H1 (cell line): ENCODE results near the gene FAM83G. TPM values are rescaled to one million over a fixed set of nuclear protein-coding genes. Genes with fewer than 3 reads are reported as not detected.

Experiments used
- CTCF ChIA-PET: fragments of 300-600 bp; sonication (Branson Sonifier 250); formaldehyde crosslinking; loops from one replicate; lab custom pipeline; 2021; ENCODE audit not compliant: partially characterized antibody; lab: Charles Lee
- POLR2A ChIA-PET: fragments of 300-600 bp; sonication (Branson Sonifier 250); formaldehyde crosslinking; loops from one replicate; lab custom pipeline; 2021; ENCODE audit warnings: inconsistent platforms; ENCODE audit not compliant: partially characterized antibody; lab: Charles Lee
- DNase-seq, 2 experiments: peaks; one replicate each; pipeline versions ENCODE4 v3.0.0 to v3.0.0-alpha.2; 2010 to 2022; ENCODE audit warnings: low spot score in 2 of 2, low read depth in 1 of 2, mixed read lengths in 1 of 2
- FAIRE-seq: peaks from 2 replicates; lab custom pipeline; 2011; peaks lifted over from hg19 to GRCh38; lab: Jason Lieb, UNC
- H2AFZ ChIP-seq: 2 replicates; pipeline ENCODE4 v1.8.1; 2012; ENCODE audit warnings: low read length, inconsistent platforms
- H2AK5ac ChIP-seq: 2 replicates; pipeline ENCODE4 v1.6.1; 2013; ENCODE audit warnings: low read depth, low read length
- H2BK120ac ChIP-seq: replicated peaks from 2 replicates; pipeline ENCODE3; 2013; ENCODE audit warnings: low read depth, low read length, inconsistent platforms
- H2BK12ac ChIP-seq: 2 replicates; pipeline ENCODE4 v1.6.1; 2013; ENCODE audit warnings: low read depth, low read length
- H2BK15ac ChIP-seq: 2 replicates; pipeline ENCODE4 v1.6.1; 2013; ENCODE audit warnings: low read length
- H2BK20ac ChIP-seq: 2 replicates; pipeline ENCODE4 v1.6.1; 2013; ENCODE audit warnings: low read length
- H2BK5ac ChIP-seq: 2 replicates; pipeline ENCODE4 v1.6.1; 2013; ENCODE audit warnings: low read depth, low read length
- H3K14ac ChIP-seq: 2 replicates; pipeline ENCODE4 v1.6.1; 2013; ENCODE audit warnings: inconsistent platforms; ENCODE audit not compliant: insufficient read length
- H3K18ac ChIP-seq: 2 replicates; pipeline ENCODE4 v1.6.1; 2013; ENCODE audit warnings: low read length; ENCODE audit errors: extremely low read depth
- H3K23ac ChIP-seq: 2 replicates; pipeline ENCODE4 v1.6.1; 2013; ENCODE audit warnings: inconsistent platforms; ENCODE audit not compliant: insufficient read length
- H3K23me2 ChIP-seq: 2 replicates; pipeline ENCODE4 v1.6.1; 2013; ENCODE audit warnings: low read depth, low read length
- H3K27ac ChIP-seq: 2 replicates; pipeline ENCODE4 v1.6.1; 2011; ENCODE audit warnings: low read depth, low read length, inconsistent platforms
- H3K27me3 ChIP-seq, 4 experiments: replicated peaks in 1 of 4; 1 replicate in 1 of 4; 2 replicates in 3 of 4; pipeline versions ENCODE4 v1.6.1 to v1.8.1; 2011 to 2013; ENCODE audit warnings: low read length in 3 of 4, mild to moderate bottlenecking in 3 of 4, inconsistent platforms in 2 of 4, mixed read lengths in 2 of 4, moderate library complexity in 1 of 4; ENCODE audit not compliant: control insufficient read depth in 3 of 4, insufficient read depth in 3 of 4; ENCODE audit errors: extremely low read depth in 1 of 4
- H3K36me3 ChIP-seq, 4 experiments: 2 replicates each; pipeline versions ENCODE4 v1.6.1 to v1.8.1; 2011 to 2013; ENCODE audit warnings: mild to moderate bottlenecking in 4 of 4, low read length in 3 of 4, moderate library complexity in 2 of 4, control low read depth in 1 of 4, inconsistent platforms in 1 of 4; ENCODE audit not compliant: insufficient read depth in 4 of 4, control insufficient read depth in 2 of 4
- H3K4ac ChIP-seq: replicated peaks from 2 replicates; pipeline ENCODE3; 2013; ENCODE audit warnings: low read length, low read depth, mixed read lengths, inconsistent platforms; ENCODE audit not compliant: insufficient read length
- H3K4me1 ChIP-seq, 4 experiments: replicated peaks in 1 of 4; 1 replicate in 1 of 4; 2 replicates in 3 of 4; pipeline versions ENCODE4 v1.6.1 to v1.8.1; 2011 to 2013; ENCODE audit warnings: low read length in 3 of 4, inconsistent platforms in 2 of 4, mixed read lengths in 1 of 4; ENCODE audit not compliant: insufficient read depth in 4 of 4, control insufficient read depth in 3 of 4
- H3K4me2 ChIP-seq, 2 experiments: 2 replicates each; pipeline versions ENCODE4 v1.6.1 to v1.8.1; 2011 to 2013; ENCODE audit warnings: low read depth in 2 of 2, low read length in 2 of 2, control low read depth in 1 of 2, inconsistent platforms in 1 of 2, mild to moderate bottlenecking in 1 of 2; ENCODE audit not compliant: insufficient read depth in 1 of 2
- H3K4me3 ChIP-seq, 4 experiments: fragments of 200-600, 300-600 bp in 1 of 4; sonication (generic), shearing (Covaris generic), sonication (Bioruptor Twin) in 1 of 4; 2 replicates each; pipeline versions ENCODE4 v1.5.1 to v1.8.1; 2011 to 2016; ENCODE audit warnings: low read length in 4 of 4, low read depth in 3 of 4, control low read depth in 2 of 4, inconsistent platforms in 2 of 4, mild to moderate bottlenecking in 2 of 4, mixed read lengths in 1 of 4, moderate library complexity in 1 of 4; ENCODE audit not compliant: insufficient read depth in 2 of 4; ENCODE audit errors: extremely low read depth in 1 of 4
- H3K56ac ChIP-seq: replicated peaks from 2 replicates; pipeline ENCODE3; 2013; ENCODE audit warnings: low read depth, mild to moderate bottlenecking, mixed read lengths, low read length, inconsistent platforms; ENCODE audit not compliant: insufficient read length
- H3K79me1 ChIP-seq: 2 replicates; pipeline ENCODE4 v1.6.1; 2013; ENCODE audit warnings: low read depth, low read length, control low read depth
- H3K79me2 ChIP-seq, 2 experiments: 2 replicates each; pipeline versions ENCODE4 v1.6.1 to v1.8.1; 2012 to 2013; ENCODE audit warnings: low read length in 2 of 2, mild to moderate bottlenecking in 2 of 2, inconsistent platforms in 1 of 2; ENCODE audit not compliant: insufficient read depth in 2 of 2, control insufficient read depth in 1 of 2
- H3K9ac ChIP-seq, 4 experiments: replicated peaks in 1 of 4; 1 replicate in 1 of 4; 2 replicates in 3 of 4; pipeline versions ENCODE4 v1.6.1 to v1.8.1; 2011 to 2013; ENCODE audit warnings: low read depth in 3 of 4, low read length in 3 of 4, control low read depth in 2 of 4, mild to moderate bottlenecking in 2 of 4, moderate library complexity in 2 of 4, inconsistent platforms in 1 of 4; ENCODE audit errors: extremely low read depth in 1 of 4
- H3K9me3 ChIP-seq, 2 experiments: 2 replicates each; pipeline versions ENCODE4 v1.6.1 to v1.8.1; 2012 to 2013; ENCODE audit warnings: mild to moderate bottlenecking in 2 of 2, moderate library complexity in 2 of 2, control low read depth in 1 of 2, inconsistent platforms in 1 of 2, low read depth in 1 of 2, low read length in 1 of 2, mixed read lengths in 1 of 2; ENCODE audit not compliant: insufficient read depth in 2 of 2
- H4K20me1 ChIP-seq, 2 experiments: replicated peaks in 1 of 2; 2 replicates each; pipeline versions ENCODE3 to v1.8.1; 2011 to 2013; ENCODE audit warnings: inconsistent platforms in 2 of 2, low read length in 2 of 2, mild to moderate bottlenecking in 1 of 2; ENCODE audit not compliant: insufficient read depth in 2 of 2, control insufficient read depth in 1 of 2
- H4K5ac ChIP-seq: 2 replicates; pipeline ENCODE4 v1.6.1; 2013; ENCODE audit warnings: low read length, low read depth, mixed read lengths, inconsistent platforms; ENCODE audit not compliant: insufficient read length
- H4K8ac ChIP-seq: 2 replicates; pipeline ENCODE4 v1.8.0; 2013; ENCODE audit warnings: mild to moderate bottlenecking, moderate library complexity, low read length, inconsistent platforms; ENCODE audit not compliant: insufficient read depth; ENCODE audit errors: extremely low read depth
- H4K91ac ChIP-seq: replicated peaks from 2 replicates; pipeline ENCODE3; 2013; ENCODE audit warnings: low read length, mixed read lengths, inconsistent platforms; ENCODE audit not compliant: insufficient read length
- BACH1 ChIP-seq: IDR thresholded peaks from 2 replicates; pipeline ENCODE4 v1.6.1; 2012; ENCODE audit warnings: low read length, improper control_type of control experiment
- EGR1 ChIP-seq: IDR thresholded peaks from 2 replicates; pipeline ENCODE4 v1.6.1; 2011; ENCODE audit warnings: low read depth, low read length, borderline replicate concordance
- GTF2F1 ChIP-seq: IDR thresholded peaks from 2 replicates; pipeline ENCODE4 v1.6.1; 2012; ENCODE audit warnings: low read depth, low read length, improper control_type of control experiment, borderline replicate concordance
- HDAC2 ChIP-seq, 2 experiments: fragments of 300-600 bp in 1 of 2; sonication (generic) in 1 of 2; IDR thresholded peaks; 2 replicates each; pipeline ENCODE4 v1.6.1; 2011 to 2012; ENCODE audit warnings: low read depth in 2 of 2, low read length in 2 of 2, mild to moderate bottlenecking in 2 of 2, moderate library complexity in 2 of 2, borderline replicate concordance in 1 of 2, inconsistent platforms in 1 of 2
- SAP30 ChIP-seq: fragments of 300-600 bp; sonication (generic); IDR thresholded peaks from 2 replicates; pipeline ENCODE4 v1.7.1; 2012; ENCODE audit warnings: low read length, moderate library complexity, mild to moderate bottlenecking, inconsistent platforms; ENCODE audit not compliant: insufficient read depth, insufficient replicate concordance
- SIX5 ChIP-seq: IDR thresholded peaks from 2 replicates; pipeline ENCODE4 v1.6.1; 2011; ENCODE audit warnings: mild to moderate bottlenecking, low read depth, low read length
- TBP ChIP-seq: IDR thresholded peaks from 2 replicates; pipeline ENCODE4 v1.6.1; 2011; ENCODE audit warnings: low read depth, low read length, improper control_type of control experiment
- TCF12 ChIP-seq: IDR thresholded peaks from 2 replicates; pipeline ENCODE4 v1.6.1; 2011; ENCODE audit warnings: low read depth, mild to moderate bottlenecking, low read length
- TEAD4 ChIP-seq: IDR thresholded peaks from 2 replicates; pipeline ENCODE4 v1.6.1; 2012; ENCODE audit warnings: low read depth, low read length, inconsistent platforms, mixed read lengths
- YY1 ChIP-seq: IDR thresholded peaks from 2 replicates; pipeline ENCODE4 v1.6.1; 2011; ENCODE audit warnings: low read depth, mild to moderate bottlenecking, low read length
- WGBS, 2 experiments: shearing (Covaris generic) in 1 of 2; methylation state at CpG; one replicate each; pipeline versions ENCODE4 v1.1.6 to v1.1.7; 2013 to 2015; ENCODE audit warnings: low lambda C conversion rate in 2 of 2, mixed read lengths in 2 of 2, inconsistent platforms in 1 of 2, low coverage in 1 of 2, missing lambda C conversion rate in 1 of 2; ENCODE audit not compliant: insufficient replicate concordance in 2 of 2, insufficient coverage in 1 of 2, insufficient read length in 1 of 2; ENCODE audit errors: extremely low coverage in 1 of 2, missing lambda C conversion rate in 1 of 2; 5-methylcytosine and 5-hydroxymethylcytosine counted together
- polyA plus RNA-seq, 7 experiments: library from polyadenylated mRNA; depleted of rRNA in 3 of 7; stranded (reverse) in 5 of 7; unstranded in 2 of 7; fragments of >200 nt in 5 of 7; fragments of 200-250 nt in 2 of 7; gene quantifications; 1 replicate in 5 of 7; 2 replicates in 1 of 7; 4 replicates in 1 of 7; pipeline versions ENCODE4 v1.2.1 to v1.2.3, GENCODE V29; 2011 to 2013; ENCODE audit warnings: missing spikeins in 2 of 7, mixed read lengths in 2 of 7
- total RNA-seq: library from RNA; stranded (reverse); fragmentation: NEBNext Ultra II Directional; extraction: Animal tissue kit (Norgen Biotek cat#: 25700); gene quantifications from 2 replicates; pipeline ENCODE4 v1.2.1, GENCODE V29; 2021
- TF ChIP-seq, protein P1 (sequence below): IDR thresholded peaks from 2 replicates; pipeline ENCODE4 v1.6.1; 2012; ENCODE audit warnings: low read length, inconsistent platforms
- TF ChIP-seq, protein P2 (sequence below): IDR thresholded peaks from 2 replicates; pipeline ENCODE4 v1.6.1; 2011; ENCODE audit warnings: low read depth, mild to moderate bottlenecking, low read length; ENCODE audit not compliant: insufficient read depth

Gene FAM83G
- total and polyA plus RNA-seq, 2 of the 8 experiments (the other 6 are each of a cell fraction or from before 2014, with no cell fraction given): 15.4 to 29.0 TPM

GRCh38 chr17:19022128-19022527 lies 17.6 kb upstream of the FAM83G start:
- Histone ChIP-seq H3K4ac (no peak overlapping the region), H3K36me3 (no peaks in the 10 kb centered on the region), H4K5ac (no peak overlapping the region), H3K4me1 (peaks cover 0 to 3% (median 0%) of the 10 kb centered on the region in 4 experiments; a peak in 1 of 7 replicates), H3K4me2 (no peak overlapping the region), H3K4me3 (no peak overlapping the region), H2AFZ (no peak overlapping the region), H3K14ac (no peak overlapping the region), H4K8ac (no peak overlapping the region), H2BK120ac (no peak overlapping the region), H3K79me2 (no peaks in the 10 kb centered on the region), H4K20me1 (no peaks in the 10 kb centered on the region), H2BK20ac (no peak overlapping the region), H3K23me2 (no peaks in the 10 kb centered on the region), H3K9me3 (no peaks in the 10 kb centered on the region), H2BK5ac (no peak overlapping the region), H4K91ac (no peak overlapping the region), H2BK12ac (no peak overlapping the region), H3K79me1 (no peaks in the 10 kb centered on the region), H2BK15ac (no peak overlapping the region), H3K27me3 (no peaks in the 10 kb centered on the region; a peak in 1 of 7 replicates), H2AK5ac (no peak overlapping the region), H3K27ac (no peak overlapping the region), H3K23ac (no peak overlapping the region), H3K56ac (no peak overlapping the region), H3K9ac (no peak overlapping the region), H3K18ac (peak overlapping the region; percentile 32; the same call in 1 of the 2 replicates)
- FAIRE-seq (no peak), DNase-seq (no peak)
- ChIA-PET CTCF (interaction anchor here (0.9 to 5.1 kb wide), 4 partner anchors 11 to 62 kb away, joined by 3 to 49 read pairs (median 6); no protein-coding TSS in a partner anchor), POLR2A (interaction anchor here (1.3 kb wide), 1 partner anchor 18 kb away, joined by 3 read pairs; no protein-coding TSS in a partner anchor)
- WGBS, 2 experiments: 86% methylated on average over 5 of the region's 5 CpGs; no CpG with 5 or more reads in 1 of the 2 experiments
- TF ChIP-seq BACH1 (no peak), YY1 (no peak), TEAD4 (no peak), HDAC2 (IDR thresholded peaks at IDR 0.05; ENCODE audit: borderline replicate concordance in 1 of 2, low read depth in 2 of 2, low read length in 2 of 2) (no peak), EGR1 (no peak), GTF2F1 (no peak), SAP30 (no peak), TBP (no peak), SIX5 (no peak), TCF12 (no peak)
- TF ChIP-seq, protein P1, sequence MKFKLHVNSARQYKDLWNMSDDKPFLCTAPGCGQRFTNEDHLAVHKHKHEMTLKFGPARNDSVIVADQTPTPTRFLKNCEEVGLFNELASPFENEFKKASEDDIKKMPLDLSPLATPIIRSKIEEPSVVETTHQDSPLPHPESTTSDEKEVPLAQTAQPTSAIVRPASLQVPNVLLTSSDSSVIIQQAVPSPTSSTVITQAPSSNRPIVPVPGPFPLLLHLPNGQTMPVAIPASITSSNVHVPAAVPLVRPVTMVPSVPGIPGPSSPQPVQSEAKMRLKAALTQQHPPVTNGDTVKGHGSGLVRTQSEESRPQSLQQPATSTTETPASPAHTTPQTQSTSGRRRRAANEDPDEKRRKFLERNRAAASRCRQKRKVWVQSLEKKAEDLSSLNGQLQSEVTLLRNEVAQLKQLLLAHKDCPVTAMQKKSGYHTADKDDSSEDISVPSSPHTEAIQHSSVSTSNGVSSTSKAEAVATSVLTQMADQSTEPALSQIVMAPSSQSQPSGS: no peak
- TF ChIP-seq, protein P2, sequence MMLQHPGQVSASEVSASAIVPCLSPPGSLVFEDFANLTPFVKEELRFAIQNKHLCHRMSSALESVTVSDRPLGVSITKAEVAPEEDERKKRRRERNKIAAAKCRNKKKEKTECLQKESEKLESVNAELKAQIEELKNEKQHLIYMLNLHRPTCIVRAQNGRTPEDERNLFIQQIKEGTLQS: no peak
